Measurements from ENCODE around the gene BAAT. TPM values are rescaled to one million over a fixed set of nuclear protein-coding genes. Genes with fewer than 3 reads are reported as not detected.

The BAAT gene
- total RNA-seq, 1 donor: not detected

- DNase-seq (ENCODE audit: low read depth in 2 of 3, low spot score in 2 of 3): no peak
Measured at GRCh38 chr9:101326035-101326434, 58.8 kb downstream of the BAAT start.

DNA sequence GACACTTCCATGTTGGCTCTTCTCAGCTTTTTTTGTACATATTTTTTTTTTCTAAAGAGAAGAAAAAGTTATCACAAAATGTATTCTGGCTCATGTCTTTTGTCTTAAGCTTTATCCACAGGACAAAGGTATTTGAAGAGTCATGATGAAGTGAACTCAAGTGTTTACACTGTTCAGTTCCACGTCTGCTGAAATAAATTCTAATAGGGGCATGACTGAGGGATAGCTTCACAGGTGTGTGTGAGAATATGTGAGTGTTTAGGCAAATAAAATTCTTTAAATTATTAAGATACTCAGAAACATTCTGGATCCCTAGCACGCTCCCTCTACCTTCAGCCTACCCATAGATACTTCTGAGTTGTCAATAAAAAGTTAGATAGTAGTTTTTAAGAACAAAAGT lies 59.8 kb downstream of the BAAT start:
- DNase-seq (ENCODE audit: low read depth in 2 of 3, low spot score in 2 of 3): no peak

DNA sequence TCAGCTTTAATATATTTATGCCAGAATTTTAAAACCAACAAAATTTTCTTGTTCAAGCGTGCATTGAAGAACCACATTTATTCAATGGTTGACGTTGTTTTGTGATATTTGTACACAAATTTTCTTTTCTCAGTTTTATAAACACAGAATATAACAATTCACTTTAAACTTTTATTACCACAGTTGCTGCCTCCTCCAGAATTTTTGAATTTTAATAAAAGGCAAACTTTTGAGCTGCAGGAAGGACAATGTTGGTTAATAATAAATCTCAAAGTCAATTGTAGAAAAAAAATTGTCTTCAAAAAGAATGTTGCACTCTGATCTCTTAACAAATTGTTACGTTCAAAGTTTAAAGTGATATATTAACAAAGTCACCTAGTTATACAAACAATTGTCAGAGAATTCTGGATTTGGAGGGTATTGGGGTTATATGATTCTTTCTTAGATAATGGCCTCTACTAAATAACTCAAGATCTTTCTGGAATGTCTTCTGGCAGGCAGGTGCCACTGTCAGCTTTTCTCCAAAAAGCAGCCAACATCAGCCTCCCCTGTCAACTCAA lies 60.5 kb downstream of the BAAT start:
- DNase-seq (ENCODE audit: low read depth in 2 of 3, low spot score in 2 of 3): no peak

GRCh38 chr9:101323129-101323528 lies 61.7 kb downstream of the BAAT start:
- DNase-seq (ENCODE audit: low read depth in 2 of 3, low spot score in 2 of 3): no peak

GRCh38 chr9:101317735-101318134 lies 67.1 kb downstream of the BAAT start:
- no peak for DNase-seq (ENCODE audit: low read depth in 2 of 3, low spot score in 2 of 3)

DNA sequence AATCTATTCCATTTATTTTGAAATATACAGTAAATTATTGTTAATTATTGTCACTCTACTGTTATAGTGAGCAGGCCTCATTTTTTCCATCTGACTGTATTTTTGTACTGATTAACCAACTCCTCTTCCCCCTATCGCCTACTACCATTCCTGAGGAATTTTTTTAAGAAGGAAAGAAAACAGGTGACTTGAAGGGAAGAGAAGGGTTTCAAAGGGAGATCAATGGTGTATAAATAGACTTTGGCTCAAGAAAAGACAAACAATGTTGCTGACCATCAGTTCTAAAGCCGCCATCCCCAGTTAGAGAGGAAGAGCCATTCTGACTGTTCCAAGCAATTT lies 69.7 kb downstream of the BAAT start:
- DNase-seq (ENCODE audit: low read depth in 2 of 3, low spot score in 2 of 3): no peak

DNA sequence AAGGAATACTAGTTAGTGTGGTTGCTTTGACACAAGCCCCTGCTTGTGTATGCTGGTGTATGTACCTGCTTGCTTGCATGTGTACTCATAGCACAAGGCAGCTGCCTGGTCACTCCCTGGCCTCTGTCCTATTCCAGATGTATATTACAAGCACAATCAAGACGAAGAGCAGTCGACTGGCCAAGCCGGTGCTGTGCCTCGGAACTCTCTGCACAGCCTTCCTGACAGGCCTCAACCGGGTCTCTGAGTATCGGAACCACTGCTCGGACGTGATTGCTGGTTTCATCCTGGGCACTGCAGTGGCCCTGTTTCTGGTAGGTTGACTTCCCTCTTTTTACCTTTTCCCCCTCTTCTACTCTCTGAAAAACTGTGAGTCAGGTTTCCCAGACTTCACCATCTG lies 72.1 kb downstream of the BAAT start:
- DNase-seq (ENCODE audit: low read depth in 2 of 3, low spot score in 2 of 3): no peak

GRCh38 chr9:101311758-101312420 lies 72.9 kb downstream of the BAAT start:
- peak; percentile 18 to 86 (median 61) for DNase-seq (ENCODE audit: low read depth in 2 of 3, low spot score in 2 of 3)

GRCh38 chr9:101311191-101311590 lies 73.6 kb downstream of the BAAT start:
- DNase-seq (ENCODE audit: low read depth in 2 of 3, low spot score in 2 of 3): no peak

Small RNAs within 50 kb of the gene (small RNA-seq; reads per million reads assigned to genes)
- gene RF00322: not detected

Other genes starting within 250 kb of the BAAT start
- 6.7 TPM for gene MRPL50, start 13.6 kb upstream of the BAAT start, total RNA-seq
- 7.3 TPM for gene ZNF189, start 13.8 kb upstream of the BAAT start, total RNA-seq
- not detected for gene ALDOB, start 50.8 kb upstream of the BAAT start, total RNA-seq
- 9.2 TPM for gene RNF20, start 148.8 kb upstream of the BAAT start, total RNA-seq
- not detected for gene PPP3R2, start 210.0 kb upstream of the BAAT start, total RNA-seq

Measured in hematopoietic multipotent progenitor cell (in vitro differentiated cells).